Endothelial cell of umbilical vein (primary cell): ENCODE measurements around the gene C1orf226. TPM values are rescaled to one million over a fixed set of nuclear protein-coding genes. Genes with fewer than 3 reads are reported as not detected.
A peak's percentile ranks its signal among the peaks of the same experiment; 100 is the strongest.

Experiments used
- Bru-seq: library from RNA; stranded (reverse); fragments of 400-500 nt; gene quantifications from one replicate; lab custom pipeline; 2021; lab: Mats Ljungman, UMichigan
- BruChase-seq, 2 experiments: library from RNA; stranded (reverse); fragments of 400-500 nt; gene quantifications; one replicate each; lab custom pipeline; 2021; lab: Mats Ljungman, UMichigan
- BruUV-seq: library from RNA; stranded (reverse); fragments of 400-500 nt; replicated peaks from 2 replicates; lab custom pipeline; 2021; lab: Mats Ljungman, UMichigan
- CTCF ChIA-PET: fragments of 300-600, 350-600 bp; sonication (Branson Sonifier 250); formaldehyde crosslinking; loops from one replicate; lab custom pipeline; 2021; ENCODE audit warnings: antibody characterized with exemption, inconsistent platforms; lab: Charles Lee
- POLR2A ChIA-PET: fragments of 300-600, 350-600 bp; sonication (Branson Sonifier 250); formaldehyde crosslinking; loops from one replicate; lab custom pipeline; 2021; ENCODE audit warnings: antibody characterized with exemption, inconsistent platforms; lab: Charles Lee
- DNase-seq: peaks from one replicate; pipeline ENCODE4 v3.0.0-alpha.2; 2011; ENCODE audit warnings: low read depth, low spot score
- FAIRE-seq: peaks from 2 replicates; lab custom pipeline; 2011; peaks lifted over from hg19 to GRCh38; lab: Jason Lieb, UNC
- H2AFZ ChIP-seq: 2 replicates; pipeline ENCODE4 v1.6.0; 2012; ENCODE audit warnings: low read depth, low read length, control low read depth, inconsistent platforms
- H3K27ac ChIP-seq: 2 replicates; pipeline ENCODE4 v1.5.1; 2011; ENCODE audit warnings: low read depth, mild to moderate bottlenecking, control low read depth, low read length, moderate library complexity; ENCODE audit not compliant: insufficient read depth
- H3K27me3 ChIP-seq, 2 experiments: 2 replicates each; pipeline versions ENCODE4 v1.6.0 to v1.6.1; 2011; ENCODE audit warnings: low read length in 2 of 2, mixed read lengths in 1 of 2; ENCODE audit not compliant: control insufficient read depth in 2 of 2, insufficient read depth in 2 of 2
- H3K36me3 ChIP-seq, 2 experiments: 2 replicates in 1 of 2; 3 replicates in 1 of 2; pipeline ENCODE4 v1.5.1; 2011; ENCODE audit warnings: low read length in 2 of 2, mild to moderate bottlenecking in 1 of 2, moderate library complexity in 1 of 2; ENCODE audit not compliant: control insufficient read depth in 2 of 2, insufficient read depth in 2 of 2; ENCODE audit errors: extremely low read depth in 1 of 2
- H3K4me1 ChIP-seq: 3 replicates; pipeline ENCODE4 v1.5.1; 2011; ENCODE audit warnings: mild to moderate bottlenecking, low read length; ENCODE audit not compliant: control insufficient read depth, insufficient read depth; ENCODE audit errors: extremely low read depth
- H3K4me2 ChIP-seq: 2 replicates; pipeline ENCODE4 v1.6.1; 2011; ENCODE audit warnings: low read length, control low read depth, mixed read lengths; ENCODE audit not compliant: insufficient read depth
- H3K4me3 ChIP-seq, 3 experiments: fragments of 200-600 bp in 1 of 3; sonication (generic), shearing (Covaris generic) in 1 of 3; replicated peaks in 1 of 3; 2 replicates each; pipeline ENCODE4 v1.5.1; 2011 to 2016; ENCODE audit warnings: control low read depth in 3 of 3, low read length in 3 of 3, mild to moderate bottlenecking in 2 of 3, inconsistent platforms in 1 of 3, low read depth in 1 of 3, moderate library complexity in 1 of 3; ENCODE audit not compliant: insufficient read depth in 1 of 3
- H3K79me2 ChIP-seq: 2 replicates; pipeline ENCODE4 v1.6.0; 2012; ENCODE audit warnings: low read length, inconsistent platforms; ENCODE audit not compliant: control insufficient read depth, insufficient read depth
- H3K9ac ChIP-seq: replicated peaks from 2 replicates; pipeline ENCODE3; 2011; ENCODE audit warnings: low read length, control low read depth; ENCODE audit not compliant: insufficient read depth; ENCODE audit errors: extremely low read depth
- H3K9me1 ChIP-seq: replicated peaks from 3 replicates; pipeline ENCODE4 v1.6.0; 2011; ENCODE audit warnings: mild to moderate bottlenecking, low read length; ENCODE audit not compliant: control insufficient read depth, insufficient read depth; ENCODE audit errors: extremely low read depth
- H3K9me3 ChIP-seq: replicated peaks from 2 replicates; pipeline ENCODE4 v1.5.1; 2012; ENCODE audit warnings: low read length, inconsistent platforms; ENCODE audit not compliant: control insufficient read depth, insufficient read depth
- H4K20me1 ChIP-seq: replicated peaks from 2 replicates; pipeline ENCODE3; 2011; ENCODE audit warnings: mild to moderate bottlenecking, low read length; ENCODE audit not compliant: control insufficient read depth, insufficient read depth; ENCODE audit errors: extremely low read depth
- EZH2 ChIP-seq: IDR thresholded peaks from 2 replicates; pipeline ENCODE4 v1.6.1; 2012; ENCODE audit warnings: borderline replicate concordance, low read depth, mild to moderate bottlenecking, moderate library complexity, low read length, inconsistent platforms; ENCODE audit not compliant: severe bottlenecking
- FOS ChIP-seq: IDR thresholded peaks from 2 replicates; pipeline ENCODE4 v1.6.1; 2011; ENCODE audit warnings: mild to moderate bottlenecking, low read length, moderate library complexity, borderline replicate concordance; ENCODE audit not compliant: insufficient read depth
- GATA2 ChIP-seq: IDR thresholded peaks from 2 replicates; pipeline ENCODE4 v1.7.0; 2011; ENCODE audit warnings: low read depth, mild to moderate bottlenecking, moderate library complexity, mixed read lengths, low read length; ENCODE audit not compliant: insufficient read length, insufficient read depth
- JUN ChIP-seq: IDR thresholded peaks from 2 replicates; pipeline ENCODE4 v1.6.1; 2011; ENCODE audit warnings: borderline replicate concordance, low read depth; ENCODE audit not compliant: insufficient read length, insufficient read depth
- MYC ChIP-seq: IDR thresholded peaks from one replicate; pipeline ENCODE4 v1.6.1; 2011; ENCODE audit warnings: mild to moderate bottlenecking, low read depth, low read length
- POLR2A ChIP-seq: IDR thresholded peaks from 2 replicates; pipeline ENCODE4 v1.6.1; 2012; ENCODE audit warnings: low read depth, mild to moderate bottlenecking, control low read depth, low read length
- POLR2AphosphoS5 ChIP-seq: IDR thresholded peaks from 2 replicates; pipeline ENCODE4 v1.6.1; 2012; ENCODE audit warnings: low read depth, mild to moderate bottlenecking, control low read depth, low read length, moderate library complexity; ENCODE audit not compliant: insufficient read depth
- dilution Hi-C: fragments of 300-500 bp; cut with MboI; formaldehyde crosslinking; loops from one replicate; pipeline ENCODE4 v1.15.0; 2019; ENCODE audit warnings: low sequenced_read_pairs; ENCODE audit not compliant: extremely low pct_ligation_motif_present
- intact Hi-C: fragments of 100-400 bp; cut with micrococcal nuclease; formaldehyde crosslinking; loops from one replicate; pipeline ENCODE4 v1.10.0; 2022
- long read RNA-seq: library from polyadenylated mRNA; stranded (forward); transcript quantifications from one replicate; pipeline ENCODE4 v2.0.0, GENCODE V29; 2021
- polyA minus RNA-seq, 3 experiments: library from RNA; depleted of rRNA, polyadenylated mRNA; stranded (reverse); fragments of >200 nt; gene quantifications; 1 replicate in 1 of 3; 2 replicates in 2 of 3; pipeline ENCODE4 v1.2.3, GENCODE V29; 2011
- polyA plus RNA-seq, 4 experiments: library from polyadenylated mRNA; depleted of rRNA in 3 of 4; stranded (reverse) in 3 of 4; unstranded in 1 of 4; fragments of >200 nt; gene quantifications; 2 replicates each; pipeline versions ENCODE4 v1.2.1 to v1.2.3, GENCODE V29; 2011 to 2012; ENCODE audit warnings: missing spikeins in 1 of 4
- total RNA-seq: library from RNA; stranded (reverse); gene quantifications from 2 replicates; pipeline ENCODE4 v1.2.3, GENCODE V29; 2021
- TF ChIP-seq, protein P1 (sequence below), 2 donors: IDR thresholded peaks; 1 replicate in 1 of 2; 2 replicates in 1 of 2; pipeline ENCODE4 v1.5.1; 2011; ENCODE audit warnings: low read length in 2 of 2, mild to moderate bottlenecking in 2 of 2, moderate library complexity in 2 of 2, control low read depth in 1 of 2, inconsistent platforms in 1 of 2, low read depth in 1 of 2; ENCODE audit not compliant: insufficient read depth in 1 of 2; ENCODE audit errors: extremely low read depth in 1 of 2
- TF ChIP-seq, protein P2 (sequence below): IDR thresholded peaks from 2 replicates; pipeline ENCODE4 v1.6.1; 2011; ENCODE audit not compliant: insufficient read depth, insufficient read length

C1orf226 gene, protein sequence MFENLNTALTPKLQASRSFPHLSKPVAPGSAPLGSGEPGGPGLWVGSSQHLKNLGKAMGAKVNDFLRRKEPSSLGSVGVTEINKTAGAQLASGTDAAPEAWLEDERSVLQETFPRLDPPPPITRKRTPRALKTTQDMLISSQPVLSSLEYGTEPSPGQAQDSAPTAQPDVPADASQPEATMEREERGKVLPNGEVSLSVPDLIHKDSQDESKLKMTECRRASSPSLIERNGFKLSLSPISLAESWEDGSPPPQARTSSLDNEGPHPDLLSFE
- 3.8 and 4.2 TPM in 2 replicates for total RNA-seq
- 1.8 and 2.5 TPM in 2 replicates for polyA plus RNA-seq
- polyA plus RNA-seq (2011; cell fraction: cytosol; rRNA removed), result 2.1 and 2.5 TPM in 2 replicates
- polyA plus RNA-seq (2011; cell fraction: nucleus; rRNA removed), result 7.4 and 8.5 TPM in 2 replicates
- polyA plus RNA-seq (2012), result 2.0 and 2.5 TPM in 2 replicates
- polyA minus RNA-seq, result 2.7 and 4.2 TPM in 2 replicates
- polyA minus RNA-seq (2011; cell fraction: cytosol; rRNA and poly(A)+ RNA removed), result 5.0 TPM
- 3.8 and 3.9 TPM in 2 replicates for polyA minus RNA-seq (2011; cell fraction: nucleus; rRNA and poly(A)+ RNA removed)
- Bru-seq, nascent RNA, result percentile 41 among the genes with signal in this experiment
- BruChase-seq, experiment 1, labeled RNA remaining after a 6-hour chase, result percentile 54 among the genes with signal in this experiment
- percentile 64 among the genes with signal in this experiment for BruChase-seq, experiment 2, labeled RNA remaining after a 2-hour chase
- long read RNA-seq, full-length matches to known transcripts, result 2 of 6 reads
- long read RNA-seq, partial matches to known transcripts, result 0 of 6 reads
- long read RNA-seq, other reads (novel, unspliced or antisense), result 4 of 6 reads

GRCh38 chr1:162381383-162381782 is at the start of gene C1orf226:
Gene C1orf226 (plus strand): TSS chr1:162381728. CDS start chr1:162381902, 174 bp downstream.
- intact Hi-C loops (no loop called here), dilution Hi-C loops (no loop called here)
- H3K4me3 ChIP-seq, result no peak within 1 kb of the TSS
- H2AFZ ChIP-seq, result no peak within 1 kb of the TSS
- no peaks in the 10 kb centered on the region for H3K79me2 ChIP-seq
- H3K4me2 ChIP-seq, result no peak within 1 kb of the TSS
- ChIA-PET POLR2A (no interaction called here), CTCF (interaction anchor here (1.0 to 2.2 kb wide), 5 partner anchors 9 to 325 kb away, joined by 3 to 14 read pairs (median 4); no protein-coding TSS in a partner anchor)
- H4K20me1 ChIP-seq, result no peaks in the 10 kb centered on the region
- H3K9ac ChIP-seq, result no peak within 1 kb of the TSS
- DNase-seq (no peak), FAIRE-seq (no peak)
- H3K9me3 ChIP-seq, result no peaks in the 10 kb centered on the region
- no peaks in the 10 kb centered on the region for H3K4me1 ChIP-seq
- no TSS peak for BruUV-seq
- no peaks in the 10 kb centered on the region for H3K9me1 ChIP-seq
- no peak within 1 kb of the TSS for H3K27ac ChIP-seq
- TF ChIP-seq, protein P1, sequence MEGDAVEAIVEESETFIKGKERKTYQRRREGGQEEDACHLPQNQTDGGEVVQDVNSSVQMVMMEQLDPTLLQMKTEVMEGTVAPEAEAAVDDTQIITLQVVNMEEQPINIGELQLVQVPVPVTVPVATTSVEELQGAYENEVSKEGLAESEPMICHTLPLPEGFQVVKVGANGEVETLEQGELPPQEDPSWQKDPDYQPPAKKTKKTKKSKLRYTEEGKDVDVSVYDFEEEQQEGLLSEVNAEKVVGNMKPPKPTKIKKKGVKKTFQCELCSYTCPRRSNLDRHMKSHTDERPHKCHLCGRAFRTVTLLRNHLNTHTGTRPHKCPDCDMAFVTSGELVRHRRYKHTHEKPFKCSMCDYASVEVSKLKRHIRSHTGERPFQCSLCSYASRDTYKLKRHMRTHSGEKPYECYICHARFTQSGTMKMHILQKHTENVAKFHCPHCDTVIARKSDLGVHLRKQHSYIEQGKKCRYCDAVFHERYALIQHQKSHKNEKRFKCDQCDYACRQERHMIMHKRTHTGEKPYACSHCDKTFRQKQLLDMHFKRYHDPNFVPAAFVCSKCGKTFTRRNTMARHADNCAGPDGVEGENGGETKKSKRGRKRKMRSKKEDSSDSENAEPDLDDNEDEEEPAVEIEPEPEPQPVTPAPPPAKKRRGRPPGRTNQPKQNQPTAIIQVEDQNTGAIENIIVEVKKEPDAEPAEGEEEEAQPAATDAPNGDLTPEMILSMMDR (IDR thresholded peaks at IDR 0.05; ENCODE audit: extremely low read depth in 1 of 2, insufficient read depth in 1 of 2, low read depth in 1 of 2, low read length in 2 of 2), result no peak
- TF ChIP-seq MYC, result no peak
- TF ChIP-seq POLR2A, result no peak
- no peak for TF ChIP-seq JUN
- no peak for TF ChIP-seq GATA2
- no peak for TF ChIP-seq POLR2AphosphoS5
- TF ChIP-seq FOS, result no peak
- TF ChIP-seq EZH2, result no peak
- TF ChIP-seq, protein P2, sequence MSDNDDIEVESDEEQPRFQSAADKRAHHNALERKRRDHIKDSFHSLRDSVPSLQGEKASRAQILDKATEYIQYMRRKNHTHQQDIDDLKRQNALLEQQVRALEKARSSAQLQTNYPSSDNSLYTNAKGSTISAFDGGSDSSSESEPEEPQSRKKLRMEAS, result no peak
- H3K36me3 ChIP-seq, result peaks cover 0 to 3% of the 10 kb centered on the region in 2 experiments
- no peaks in the 10 kb centered on the region for H3K27me3 ChIP-seq
